ENCODE data around the gene FIBCD1.

FIBCD1 gene

DNA sequence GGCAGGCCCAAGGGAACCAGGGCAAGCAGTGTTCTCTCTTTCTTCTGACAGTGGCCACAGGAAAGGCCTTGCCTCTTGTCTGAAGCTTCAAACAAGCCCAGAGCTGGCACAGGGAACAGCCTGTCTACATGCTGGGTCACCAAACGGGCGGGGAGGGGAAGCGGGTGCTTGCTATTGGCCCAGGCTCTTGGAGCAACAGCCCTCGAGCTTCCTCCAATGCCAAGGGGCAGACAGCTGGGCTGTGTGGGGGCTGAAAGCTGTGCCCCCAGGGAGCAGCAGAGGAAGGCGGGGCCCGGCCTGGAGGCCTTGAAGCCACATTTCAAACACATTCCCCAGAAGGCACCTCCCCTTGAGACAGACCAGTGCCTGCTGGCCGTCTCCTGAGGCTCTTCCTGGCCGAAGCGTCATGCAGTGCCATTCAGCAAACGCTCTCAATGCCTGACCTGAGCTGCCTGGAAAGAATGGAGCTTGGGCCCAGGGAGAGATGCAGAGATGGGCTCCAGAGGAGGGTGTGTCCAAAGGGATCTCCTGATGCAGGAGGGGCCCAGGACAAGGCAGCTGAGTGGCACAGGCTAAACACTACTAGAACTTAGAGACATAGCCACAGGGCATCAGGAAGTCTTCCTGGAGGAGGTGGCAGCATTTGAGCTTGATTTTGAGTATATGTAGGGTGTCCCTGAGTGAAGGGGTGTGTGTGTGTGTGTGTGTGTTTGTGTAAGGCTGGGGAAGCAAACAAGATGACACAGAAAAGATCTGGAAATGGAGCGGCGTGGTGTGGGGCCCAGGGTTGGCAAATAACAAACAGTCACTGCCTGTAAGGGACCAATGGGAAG, 2.5 kb downstream of the FIBCD1 start:
- DNase-seq (ENCODE audit: low read depth in 2 of 2), result no peak

DNA sequence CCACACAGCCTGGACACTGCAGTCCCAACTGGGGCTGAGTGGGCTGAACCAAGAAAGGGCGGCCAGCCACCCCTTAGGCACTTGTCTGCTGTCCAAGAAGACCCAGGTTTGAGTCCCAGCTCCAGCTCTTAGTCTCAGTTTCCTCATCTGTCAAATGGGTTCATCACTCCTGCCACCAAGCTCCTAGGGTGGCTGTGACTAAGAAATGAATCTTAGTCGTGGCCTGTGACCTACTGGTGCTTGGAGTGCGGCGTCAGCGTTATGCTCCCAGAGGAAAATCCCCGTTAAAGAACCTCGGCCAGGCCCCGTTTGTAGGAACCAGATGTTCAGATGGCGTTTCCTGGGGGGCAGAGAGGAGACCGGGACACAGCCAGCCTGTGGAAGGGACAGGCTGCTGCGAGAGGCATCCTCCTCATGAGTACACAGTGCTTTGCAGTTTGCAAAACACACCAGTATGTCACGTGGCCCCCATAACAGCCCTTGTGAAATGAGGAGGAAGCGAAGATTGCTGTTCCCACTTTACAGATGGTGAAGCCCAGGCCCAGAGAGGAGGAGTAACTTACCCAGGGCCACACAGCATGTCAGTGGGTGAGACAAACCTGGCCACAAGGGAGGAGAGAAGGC, 3.3 kb downstream of the FIBCD1 start:
- no peak for DNase-seq (ENCODE audit: low read depth in 2 of 2)

- no peak for DNase-seq (ENCODE audit: low read depth in 2 of 2)
These were observed 4.1 kb downstream of the FIBCD1 start for GRCh38 chr9:130934702-130935647.

DNA sequence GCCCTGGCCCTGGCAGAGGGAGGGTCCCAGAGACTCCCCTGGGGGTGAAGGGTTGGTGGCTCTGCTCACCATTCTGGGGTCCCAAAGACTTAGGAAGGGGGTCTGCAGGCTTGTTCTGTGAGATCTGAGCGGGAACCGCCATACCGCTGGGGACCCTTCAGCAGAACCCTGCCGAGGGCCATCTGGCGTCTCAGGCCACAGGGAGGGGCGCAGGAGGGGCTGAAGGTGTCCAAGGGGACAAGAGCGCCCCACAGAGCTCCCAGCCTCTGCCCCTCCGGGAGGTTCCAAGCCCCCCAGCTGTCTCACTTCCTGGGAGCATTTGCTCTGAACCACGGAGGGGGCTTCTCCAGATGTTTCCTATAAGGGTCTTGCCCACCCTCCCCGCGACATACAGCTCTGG, 4.8 kb downstream of the FIBCD1 start:
- DNase-seq (ENCODE audit: low read depth in 2 of 2), result no peak

DNA sequence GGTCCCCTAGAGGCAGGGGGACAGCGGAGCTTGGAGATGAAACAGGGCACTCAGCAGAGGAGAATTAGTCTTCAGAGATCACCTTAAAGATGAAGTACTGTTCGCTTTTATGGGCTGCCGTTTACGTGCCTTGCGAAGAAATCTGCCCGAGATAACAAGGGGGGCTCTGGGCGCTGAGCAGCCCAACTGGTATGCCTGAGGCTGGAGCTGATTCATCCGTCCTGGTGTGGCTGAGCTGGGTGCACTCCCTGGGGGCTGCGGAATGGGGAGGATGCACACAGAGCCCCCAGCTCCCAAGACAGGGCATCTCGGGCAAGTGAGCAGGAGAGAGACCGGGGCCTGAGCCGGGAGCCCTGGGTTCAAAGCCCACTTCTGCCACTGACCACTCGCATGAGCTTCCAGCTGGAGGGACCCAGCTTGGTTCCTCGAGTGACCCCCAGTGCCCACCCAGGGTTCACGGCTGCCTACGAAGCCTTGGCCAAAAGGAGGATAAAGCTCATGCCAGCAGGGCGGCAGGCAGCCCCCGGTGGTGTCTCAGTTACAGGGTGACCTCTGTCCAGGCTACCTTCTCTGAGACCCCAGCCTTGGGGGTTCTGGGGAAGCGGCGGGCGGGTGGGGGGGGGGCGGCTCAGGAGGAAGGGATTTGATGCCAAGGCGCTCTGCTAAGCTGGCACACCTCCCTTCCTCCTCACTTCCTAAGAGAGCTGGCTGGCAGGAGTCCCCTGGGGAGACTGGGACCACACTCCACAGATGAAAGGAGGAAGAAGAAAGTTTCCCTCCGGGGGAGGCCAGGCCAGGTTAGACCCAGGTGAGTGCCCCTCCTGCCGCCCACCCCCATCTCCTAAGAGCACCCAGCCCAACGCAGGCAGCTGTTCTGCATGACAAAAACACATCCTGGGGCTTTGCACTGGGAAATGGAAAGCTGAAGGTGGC, 5.7 kb downstream of the FIBCD1 start:
- no peak for DNase-seq (ENCODE audit: low read depth in 2 of 2)

GRCh38 chr9:130932255-130933079, 6.6 kb downstream of the FIBCD1 start:
- no peak for DNase-seq (ENCODE audit: low read depth in 2 of 2)

DNA sequence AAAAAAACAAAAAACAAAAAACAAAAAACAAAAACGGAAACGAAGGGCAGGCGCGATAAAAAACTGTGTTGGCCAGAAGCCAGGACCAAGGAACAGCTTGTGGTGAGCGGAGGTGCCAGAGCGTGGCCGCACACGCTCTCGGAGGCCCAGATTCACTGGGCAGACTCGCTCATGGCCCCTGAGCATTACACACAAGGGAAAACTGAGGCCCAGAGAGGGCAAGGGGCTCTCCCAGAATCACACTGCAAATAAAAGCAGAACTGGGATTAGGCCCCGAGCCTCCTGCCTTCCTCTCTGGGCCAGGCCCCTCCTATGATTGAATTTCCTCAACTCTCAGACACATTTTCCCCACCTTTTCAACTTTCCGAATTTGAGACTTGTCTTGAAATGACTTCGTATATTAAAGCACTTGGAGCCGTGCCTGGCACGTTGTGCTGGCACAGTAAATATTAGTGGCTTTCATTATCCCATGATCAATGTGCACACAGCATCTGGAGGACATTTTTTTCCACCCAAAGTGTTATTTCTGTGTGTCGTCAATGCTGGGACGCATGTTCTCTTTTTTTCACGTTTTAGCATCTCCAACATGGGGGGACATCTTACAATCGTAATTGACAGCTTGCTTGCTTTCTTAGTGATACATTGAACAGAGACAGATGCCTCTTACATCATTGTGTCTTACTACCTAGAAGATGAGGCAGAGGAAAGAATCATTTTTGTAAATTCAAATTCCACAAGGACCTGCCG, 7.4 kb downstream of the FIBCD1 start:
- no peak for DNase-seq (ENCODE audit: low read depth in 2 of 2)

GRCh38 chr9:130930804-130931349, 8.2 kb downstream of the FIBCD1 start:
- DNase-seq (ENCODE audit: low read depth in 2 of 2), result no peak

DNA sequence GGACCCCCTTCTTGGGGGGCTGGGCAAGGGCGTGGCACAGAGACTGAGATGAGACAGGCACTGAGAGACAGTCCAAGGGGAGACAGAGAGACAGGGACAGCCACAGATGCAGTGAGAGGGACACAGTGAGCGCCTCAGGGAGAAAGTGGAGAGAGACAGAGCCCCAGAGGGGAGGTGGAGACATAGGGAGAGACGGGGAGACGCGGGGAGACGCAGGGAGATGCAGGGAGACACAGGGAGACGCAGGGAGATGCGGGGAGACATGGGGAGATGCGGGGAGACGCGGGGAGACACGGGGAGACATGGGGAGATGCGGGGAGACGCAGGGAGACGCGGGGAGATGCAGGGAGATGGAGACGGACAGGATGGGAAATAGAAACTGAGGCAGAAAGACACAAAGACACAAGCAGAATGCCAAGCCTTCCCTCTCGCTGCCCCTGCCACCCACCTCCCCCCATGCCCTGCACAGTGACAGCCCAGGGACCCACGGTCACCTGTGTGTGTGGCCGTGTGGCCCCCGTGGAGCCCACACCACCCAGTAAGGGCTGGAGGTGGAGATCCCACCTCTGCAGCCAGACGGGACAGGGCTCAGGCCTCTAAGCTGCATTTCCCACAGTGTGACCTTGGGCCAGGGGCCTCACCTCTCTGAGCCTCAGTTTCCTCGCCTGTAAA, 8.8 kb downstream of the FIBCD1 start:
- no peak for DNase-seq (ENCODE audit: low read depth in 2 of 2)

DNA sequence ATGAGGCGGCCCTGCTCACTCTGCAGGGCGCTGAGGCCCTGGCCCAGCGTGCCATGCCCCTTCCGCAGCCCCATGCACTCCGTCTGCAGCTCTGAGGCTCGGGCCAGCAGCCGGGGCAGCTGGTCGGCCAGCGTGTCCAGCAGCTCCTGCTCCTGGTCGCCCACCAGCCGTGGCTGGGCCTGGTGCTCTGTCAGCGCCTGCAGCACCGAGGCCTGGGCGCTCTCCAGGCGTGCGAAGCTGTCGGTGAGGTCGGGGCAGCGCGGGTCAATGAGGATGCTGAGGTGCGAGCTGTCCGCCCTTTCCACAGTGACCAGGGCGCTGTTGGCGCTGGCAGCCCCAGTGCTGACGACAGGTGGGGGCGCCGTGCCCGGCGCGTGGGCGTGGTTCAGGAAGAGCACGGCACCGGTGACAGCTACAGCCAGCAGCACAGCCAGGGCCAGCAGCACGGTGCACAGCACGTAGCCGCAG, 9.4 kb downstream of the FIBCD1 start:
- no peak for DNase-seq (ENCODE audit: low read depth in 2 of 2)

DNA sequence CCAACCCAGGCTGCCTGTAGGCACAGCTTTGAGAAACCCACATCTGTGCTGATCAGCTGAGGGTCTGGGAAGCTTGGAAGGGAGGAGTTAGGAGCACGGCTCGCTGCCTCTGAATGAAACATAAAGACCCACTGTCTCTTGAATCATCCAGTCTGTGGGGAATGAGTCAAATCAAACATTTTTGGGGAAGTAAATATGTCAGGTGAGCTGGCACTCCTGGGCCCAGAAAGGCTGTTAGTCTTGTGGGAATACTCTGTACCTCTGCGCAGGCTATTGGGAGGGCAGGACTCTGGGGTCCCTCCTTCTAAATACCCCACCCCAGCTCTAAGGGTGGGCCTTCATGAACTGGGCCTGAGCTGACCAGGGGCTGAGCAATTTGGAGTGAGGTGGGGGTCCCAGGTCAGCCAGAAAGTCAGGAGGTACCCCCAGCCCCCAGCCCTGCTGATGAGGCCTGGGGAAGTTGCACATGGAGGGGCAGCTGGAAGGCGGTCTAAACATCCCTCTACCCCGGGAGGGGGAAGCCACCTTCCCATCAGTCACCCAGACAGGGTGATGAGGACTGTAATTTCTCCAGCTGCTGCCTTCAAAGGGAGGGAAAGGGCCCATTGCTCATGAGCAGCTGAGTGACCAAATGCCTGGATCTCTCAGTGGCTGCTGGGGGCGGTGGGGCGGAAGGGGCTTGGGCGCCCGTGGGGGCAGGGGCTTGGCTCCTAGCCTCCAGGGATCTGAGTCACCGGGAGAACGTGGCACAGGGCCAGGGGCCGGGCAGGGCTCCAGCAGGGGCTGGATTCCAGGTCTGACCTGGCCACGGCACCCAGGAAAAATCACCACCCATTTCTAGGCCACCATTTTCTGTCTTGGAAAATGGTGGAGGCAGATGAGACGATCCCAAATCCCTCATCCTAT, 10.8 kb downstream of the FIBCD1 start:
- DNase-seq (ENCODE audit: low read depth in 2 of 2), result no peak

- DNase-seq (ENCODE audit: low read depth in 2 of 2), result no peak
These were observed 11.7 kb downstream of the FIBCD1 start for GRCh38 chr9:130927338-130927737.

GRCh38 chr9:130925050-130925678, 13.9 kb downstream of the FIBCD1 start:
- DNase-seq (ENCODE audit: low read depth in 2 of 2), result no peak

DNA sequence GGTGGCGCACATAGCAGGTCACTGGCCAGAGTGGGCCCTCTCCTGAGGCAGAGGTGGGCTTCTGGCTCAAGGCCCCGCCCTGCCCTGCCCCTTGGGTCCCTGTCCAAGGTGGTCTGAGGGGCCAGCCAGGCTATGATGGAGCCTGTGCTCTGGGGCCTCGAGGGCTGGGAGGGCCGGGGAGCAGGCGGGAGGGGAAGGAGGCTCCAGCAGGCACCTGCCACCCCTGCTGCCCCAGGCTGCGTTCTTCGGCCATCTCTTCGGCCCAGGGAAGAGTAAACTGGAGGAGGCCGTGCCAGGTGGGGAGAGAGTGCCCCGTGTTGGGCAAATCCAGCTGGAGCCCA, 14.6 kb downstream of the FIBCD1 start:
- DNase-seq (ENCODE audit: low read depth in 2 of 2), result no peak

DNA sequence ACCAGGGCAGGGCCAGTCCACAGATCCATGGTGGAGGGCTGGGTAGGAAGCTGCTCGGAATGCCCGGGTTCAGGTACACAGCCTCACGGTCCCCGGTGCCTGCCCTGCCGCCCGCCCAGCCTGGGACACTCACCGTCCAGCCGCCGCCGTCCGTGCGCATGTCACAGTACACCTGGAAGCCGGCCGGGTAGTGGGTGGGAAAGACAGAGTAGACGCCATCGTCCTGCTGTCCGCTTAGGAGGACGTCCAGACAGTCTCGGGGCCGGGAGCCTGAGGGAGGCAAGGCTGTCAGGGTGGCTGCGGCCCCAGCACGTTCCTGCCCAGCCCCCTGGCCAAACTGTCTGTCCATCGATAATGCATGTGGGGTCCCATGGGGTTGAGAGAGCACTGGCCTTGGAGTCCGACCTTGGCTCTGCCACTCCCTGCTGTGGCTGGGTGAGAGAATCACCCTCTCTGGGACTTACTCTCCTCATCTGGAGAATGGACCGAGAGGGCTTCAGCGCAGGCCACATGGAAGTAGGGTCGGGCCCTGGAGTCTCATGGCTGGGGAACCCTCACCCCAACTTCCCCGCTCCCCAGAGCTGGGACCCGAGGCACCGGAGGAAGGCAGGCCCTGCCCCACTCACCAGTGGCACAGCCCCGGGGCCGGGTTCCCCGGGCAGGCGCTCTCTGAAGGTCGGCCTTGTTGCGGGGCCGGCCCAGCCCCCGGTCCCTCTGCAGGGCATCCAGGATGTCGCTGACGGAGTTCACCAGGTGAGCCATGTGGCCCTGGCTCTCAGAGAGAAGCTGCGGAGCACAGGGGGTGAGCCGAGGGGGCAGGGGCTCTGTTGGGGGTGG, 15.2 kb downstream of the FIBCD1 start:
- no peak for DNase-seq (ENCODE audit: low read depth in 2 of 2)

- no peak for DNase-seq (ENCODE audit: low read depth in 2 of 2)
These were observed 16.0 kb downstream of the FIBCD1 start for GRCh38 chr9:130922893-130923610.
